GM18526 (cell line): Measurements from ENCODE around the gene ACSL3.

Source experiments
- POLR2A ChIP-seq: IDR thresholded peaks from 3 replicates; pipeline ENCODE4 v1.6.1; 2011; ENCODE audit not compliant: insufficient read length; ENCODE audit errors: extremely low read depth

ACSL3 gene

DNA sequence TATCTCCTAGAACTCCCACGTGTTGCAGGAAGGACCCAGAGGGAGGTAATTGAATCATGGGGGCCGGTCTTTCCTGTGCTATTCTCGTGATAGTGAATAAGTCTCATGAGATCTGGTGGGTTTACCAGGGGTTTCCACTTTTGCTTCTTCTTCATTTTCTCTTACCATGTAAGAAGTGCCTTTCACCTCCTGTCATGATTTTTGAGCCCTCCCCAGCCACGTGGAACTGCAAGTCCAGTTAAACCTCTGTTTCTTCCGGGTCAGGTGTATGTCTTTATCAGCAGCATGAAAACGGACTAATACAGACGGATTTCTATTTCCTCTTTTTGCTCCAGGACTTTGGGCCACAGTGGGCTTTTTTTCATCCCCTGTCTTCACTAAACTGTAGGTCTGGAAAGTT, 102.8 kb downstream of the ACSL3 start:
- TF ChIP-seq POLR2A = no peak

DNA sequence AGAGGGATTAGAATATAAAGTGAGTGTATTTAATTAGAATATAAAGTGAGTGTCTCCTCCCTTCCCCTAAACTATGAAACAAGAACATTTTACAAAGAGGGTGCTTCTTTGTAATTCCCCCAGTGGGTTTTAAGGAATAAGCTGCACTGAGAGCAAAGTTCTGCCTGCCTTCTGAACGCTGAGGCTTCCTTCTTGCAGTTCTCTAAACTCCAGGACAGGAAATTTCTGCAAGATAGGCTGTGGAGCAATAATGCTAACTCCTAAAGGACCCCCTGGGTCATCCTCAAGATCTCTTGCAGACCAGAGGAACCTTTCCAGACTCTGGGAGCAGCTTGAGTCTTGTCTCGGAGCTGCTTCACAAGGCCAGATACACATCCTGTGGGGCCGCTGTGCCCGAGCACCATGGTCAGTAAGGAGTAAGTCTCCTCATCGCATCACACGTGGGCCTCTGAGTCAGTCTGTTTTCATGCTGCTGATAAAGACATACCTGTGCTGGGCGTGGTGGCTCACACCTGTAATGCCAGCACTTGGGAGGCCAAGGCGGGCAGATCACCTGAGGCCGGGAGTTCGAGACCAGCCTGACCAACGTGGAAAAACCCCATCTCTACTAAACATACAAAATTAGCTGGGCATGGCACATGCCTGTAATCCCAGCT, 103.7 kb downstream of the ACSL3 start:
- no peak for TF ChIP-seq POLR2A

DNA sequence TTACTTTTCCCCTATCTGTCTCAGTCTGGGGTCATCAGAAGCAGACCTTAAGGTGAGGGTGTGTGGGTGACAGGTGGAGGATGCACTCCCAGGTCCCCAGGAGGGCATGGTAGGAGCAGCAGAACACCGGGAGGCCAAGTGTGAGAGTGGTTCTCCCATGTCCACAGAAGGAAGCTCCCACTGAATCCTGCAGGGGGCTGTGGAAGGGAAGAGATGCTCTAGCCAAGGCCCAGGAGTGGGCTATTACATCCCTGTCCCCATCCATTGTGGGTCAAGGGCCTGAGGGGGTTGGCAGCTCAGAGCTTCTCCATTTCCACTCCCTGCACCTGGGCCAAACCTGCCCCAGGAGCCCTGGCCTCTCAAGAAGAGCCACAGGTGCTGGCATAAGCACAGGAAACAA, 104.7 kb downstream of the ACSL3 start:
- TF ChIP-seq POLR2A = no peak

DNA sequence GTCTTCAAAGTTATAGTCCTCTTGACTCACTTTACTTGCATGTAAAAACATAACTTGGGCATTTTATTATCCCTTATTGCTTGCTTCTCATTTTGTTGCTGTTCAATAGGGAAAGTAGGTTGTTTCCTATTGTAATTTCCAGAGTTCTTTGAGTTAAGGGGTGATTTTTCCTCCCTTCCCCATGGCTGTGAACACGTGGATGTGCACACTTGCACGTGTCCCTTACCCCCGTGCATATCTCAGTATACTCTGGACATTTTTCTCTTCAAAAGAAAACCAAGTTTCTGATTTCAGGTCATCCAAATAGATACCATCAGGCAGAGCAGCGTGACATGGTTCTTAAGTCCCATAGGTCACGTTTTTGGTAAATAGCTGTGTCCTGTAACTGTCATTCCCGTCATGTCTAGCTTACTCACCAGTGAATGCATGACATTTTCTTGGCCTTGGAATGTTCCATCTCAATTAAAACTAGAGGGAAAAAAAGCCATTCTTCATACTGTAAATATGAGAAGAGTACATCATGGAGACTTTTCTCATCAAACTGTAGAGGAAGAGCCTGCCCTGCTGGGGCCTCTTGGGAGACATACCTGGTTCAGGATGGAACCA, 107.8 kb downstream of the ACSL3 start:
- no peak for TF ChIP-seq POLR2A

DNA sequence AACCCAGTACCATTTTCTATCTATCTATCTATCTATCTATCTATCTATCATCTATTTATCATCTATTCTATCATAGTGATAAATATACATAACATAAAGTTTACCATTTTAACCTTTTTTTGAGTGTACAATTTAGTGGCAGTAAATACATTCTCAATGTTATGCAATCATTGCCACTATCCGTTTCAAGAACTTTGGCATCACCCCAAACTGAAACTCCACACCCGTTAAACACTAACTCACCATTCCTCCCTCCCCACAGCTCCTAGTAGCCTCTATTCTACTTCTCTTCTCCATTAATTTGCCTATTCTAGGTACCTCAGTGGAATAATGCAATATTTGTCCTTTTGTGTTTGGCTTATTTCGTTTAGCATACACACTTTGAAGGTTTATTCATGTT, 108.7 kb downstream of the ACSL3 start:
- TF ChIP-seq POLR2A = no peak

DNA sequence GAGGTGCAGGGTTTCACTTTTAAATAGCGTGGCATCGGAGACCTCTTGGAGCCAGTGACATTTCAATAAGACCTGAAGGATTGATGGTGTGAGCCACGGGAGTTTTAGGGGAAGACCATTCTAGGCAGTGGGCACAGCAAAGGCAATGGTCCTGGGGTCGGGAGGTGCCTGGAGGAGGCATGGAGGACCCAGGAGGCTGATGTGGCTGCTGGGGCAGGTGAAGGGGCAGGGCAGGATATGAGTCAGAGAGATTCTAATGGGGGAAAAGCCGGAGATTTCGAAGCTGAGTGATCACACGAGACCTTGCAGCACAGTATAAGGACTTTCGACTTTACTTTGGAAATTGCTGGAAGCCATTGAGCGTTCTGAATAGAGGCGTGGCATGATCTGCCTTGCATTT, 111.6 kb downstream of the ACSL3 start:
- no peak for TF ChIP-seq POLR2A

DNA sequence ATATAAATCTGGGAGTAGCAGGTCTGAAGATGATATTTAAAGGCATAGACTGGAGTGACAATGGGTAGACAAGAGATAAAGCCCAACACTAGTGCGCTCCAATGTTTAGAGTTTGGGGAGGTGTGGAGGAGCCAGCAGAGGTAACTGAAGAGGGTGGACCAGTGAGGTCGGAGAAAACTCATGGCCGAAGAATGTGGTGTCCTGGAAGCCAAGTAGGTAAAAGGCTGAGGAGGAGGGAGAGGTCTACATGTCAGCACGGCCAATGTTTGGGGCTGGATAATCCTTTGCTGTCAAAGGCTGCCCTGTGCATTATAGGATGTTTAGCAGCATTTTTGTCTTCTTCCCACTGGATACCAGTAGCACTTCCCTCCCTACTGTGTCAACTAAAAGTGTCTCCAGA, 112.4 kb downstream of the ACSL3 start:
- TF ChIP-seq POLR2A = no peak

DNA sequence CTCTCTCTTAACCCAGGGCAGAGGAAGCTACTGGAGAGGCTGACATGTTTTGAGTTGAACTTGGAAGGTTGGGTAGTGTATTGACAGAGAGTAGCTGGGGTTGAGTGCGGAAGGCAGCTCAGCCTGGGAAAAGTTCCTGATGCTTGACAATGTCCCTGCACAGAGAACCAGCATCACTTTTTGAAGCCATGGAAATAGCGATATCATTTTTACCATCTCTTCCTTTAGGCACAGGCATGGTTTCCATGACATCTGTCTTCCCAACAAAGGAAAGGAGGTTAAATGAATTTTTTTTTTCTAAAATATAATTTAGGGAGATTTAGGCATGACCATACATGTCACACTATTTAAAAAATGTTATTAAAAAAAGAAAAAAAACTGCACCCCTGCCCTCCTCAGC, 112.9 kb downstream of the ACSL3 start:
- no peak for TF ChIP-seq POLR2A

DNA sequence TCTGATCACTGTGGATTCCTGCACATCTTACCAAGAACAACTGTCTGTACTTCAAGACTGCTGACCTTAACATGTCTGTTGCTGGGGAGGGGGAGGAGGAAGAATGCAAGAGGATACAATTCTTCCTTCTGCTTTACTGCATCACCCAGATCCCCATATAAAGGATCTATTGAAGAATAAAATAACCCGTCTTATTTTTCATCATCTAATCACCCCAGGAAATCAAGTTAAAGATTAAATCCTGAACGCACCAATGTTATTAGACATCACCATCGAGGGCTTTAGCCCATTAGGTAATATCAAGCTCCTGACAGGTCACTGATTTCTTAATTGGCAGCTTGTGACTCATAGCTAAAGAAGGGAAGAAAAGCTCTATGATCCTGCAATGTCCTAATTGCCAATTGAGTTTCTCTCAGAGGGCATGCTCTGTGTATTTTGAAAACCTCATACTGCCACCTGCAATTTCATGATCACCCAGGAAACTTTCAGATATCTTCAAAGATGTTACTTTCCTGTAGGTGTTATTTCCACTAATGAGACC, 115.8 kb downstream of the ACSL3 start:
- TF ChIP-seq POLR2A = no peak

DNA sequence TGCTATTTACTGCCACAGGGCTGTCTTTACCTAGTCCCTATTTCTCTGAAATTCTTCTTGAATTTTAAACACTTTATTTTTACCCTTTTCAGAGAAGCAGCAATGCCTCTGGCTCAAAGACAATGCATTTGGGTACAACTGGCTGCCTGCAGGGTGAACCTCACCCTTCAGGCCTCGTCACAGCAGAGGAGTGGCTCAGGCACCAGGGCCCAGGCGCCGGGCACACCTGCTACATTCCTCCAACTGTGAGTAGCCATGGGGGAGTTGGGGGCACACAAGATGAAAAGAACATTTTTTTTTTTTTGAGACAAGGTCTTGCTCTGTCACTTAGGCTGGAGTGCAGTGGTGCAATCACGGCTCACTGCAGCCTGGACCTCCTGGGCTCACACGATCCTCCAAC, 116.3 kb downstream of the ACSL3 start:
- TF ChIP-seq POLR2A = no peak

DNA sequence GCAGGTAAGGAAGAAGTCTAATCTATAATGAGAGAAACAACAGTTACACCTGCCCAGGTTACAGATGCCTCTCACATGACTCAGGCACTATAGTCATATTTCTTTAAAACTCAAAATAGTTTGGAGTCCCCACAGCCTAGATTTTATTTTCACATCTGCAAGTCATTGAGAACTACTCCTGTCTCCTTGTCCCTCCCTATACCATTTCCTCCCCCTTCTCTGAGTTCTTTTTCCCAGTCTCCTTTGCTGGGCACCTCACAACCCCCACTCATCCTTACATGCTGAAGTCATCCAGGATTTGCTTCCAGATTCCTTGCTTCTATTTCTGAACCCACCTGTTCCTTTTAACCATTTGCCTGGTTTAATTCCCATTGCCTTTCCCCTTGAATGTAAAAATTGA, 118.0 kb downstream of the ACSL3 start:
- no peak for TF ChIP-seq POLR2A

DNA sequence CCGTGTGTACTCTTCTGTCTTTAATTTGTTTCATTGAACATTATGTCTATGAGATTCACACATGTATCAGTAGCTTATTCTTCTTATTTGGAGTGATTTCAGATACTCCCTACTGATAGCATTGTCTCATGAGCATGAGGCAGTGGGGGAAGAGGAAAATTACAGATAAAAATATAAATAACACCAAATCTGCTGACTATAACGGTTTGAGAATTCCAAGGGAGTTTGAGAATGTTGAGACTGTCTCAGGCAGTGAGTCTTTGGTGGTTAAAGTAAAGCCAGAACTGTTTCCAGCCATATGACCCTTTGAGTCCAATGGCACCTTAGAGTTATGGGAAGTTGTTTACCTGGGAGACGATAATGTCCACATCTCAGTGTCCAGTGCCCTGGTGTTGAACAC, 118.6 kb downstream of the ACSL3 start:
- TF ChIP-seq POLR2A = no peak

DNA sequence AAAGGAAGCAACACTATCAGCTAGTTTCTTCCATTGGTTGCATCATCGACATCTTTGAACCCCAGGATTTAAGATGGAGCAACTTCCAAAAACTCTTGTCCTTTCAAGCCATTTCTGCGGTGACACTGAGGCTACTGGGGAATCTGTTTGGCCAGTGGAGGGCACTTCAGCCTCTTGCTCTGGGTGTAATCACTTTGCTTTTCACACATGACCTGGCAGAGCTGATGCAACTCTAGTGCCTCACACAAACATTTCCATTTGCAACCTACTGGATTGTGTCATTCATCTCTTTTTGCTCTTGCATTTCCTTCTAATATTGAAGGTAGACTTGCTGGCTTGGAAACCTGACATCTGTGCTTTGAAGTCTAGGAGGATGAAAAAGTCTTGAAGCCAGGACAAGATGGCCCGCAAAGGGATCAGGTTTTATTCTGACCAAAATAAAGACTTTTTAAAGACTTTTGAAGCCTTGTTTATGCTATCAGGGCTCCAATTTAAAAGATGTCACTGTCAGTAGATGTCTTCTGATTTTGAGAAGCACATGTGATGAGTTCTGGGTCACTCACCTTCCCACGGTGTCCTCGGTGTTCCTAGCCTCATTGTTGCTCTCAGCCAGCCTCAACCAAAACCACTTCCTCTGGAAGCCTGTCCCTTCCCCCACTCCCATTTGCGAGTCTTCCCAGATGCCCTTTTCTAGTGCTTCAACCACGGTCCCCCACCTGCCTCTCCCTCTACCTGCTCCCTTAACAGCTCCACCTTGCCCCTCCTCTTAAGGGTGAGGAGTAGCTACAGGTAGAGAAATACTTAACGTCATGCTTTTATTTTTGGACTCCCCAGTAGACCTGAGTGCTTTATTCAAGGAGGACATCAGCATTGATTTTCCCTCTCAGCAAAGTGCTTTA, 121.4 kb downstream of the ACSL3 start:
- TF ChIP-seq POLR2A = no peak

DNA sequence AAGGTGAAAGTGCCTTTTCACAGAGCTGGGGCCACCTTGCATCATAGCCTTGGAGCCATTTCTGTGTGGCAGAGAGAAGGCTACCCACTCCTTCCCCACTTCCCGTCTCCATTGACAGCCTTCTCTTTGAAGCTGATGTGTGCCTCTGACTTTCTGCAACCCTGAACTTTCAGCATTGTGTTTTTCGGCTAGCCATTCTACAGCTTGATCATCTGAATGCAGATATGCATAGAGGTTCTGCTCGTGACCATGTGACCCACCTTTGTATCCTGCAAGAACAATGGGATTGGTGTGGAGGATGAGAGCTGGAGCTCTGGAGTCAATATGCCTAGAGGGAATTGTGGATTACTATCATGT, 122.1 kb downstream of the ACSL3 start:
- no peak for TF ChIP-seq POLR2A

DNA sequence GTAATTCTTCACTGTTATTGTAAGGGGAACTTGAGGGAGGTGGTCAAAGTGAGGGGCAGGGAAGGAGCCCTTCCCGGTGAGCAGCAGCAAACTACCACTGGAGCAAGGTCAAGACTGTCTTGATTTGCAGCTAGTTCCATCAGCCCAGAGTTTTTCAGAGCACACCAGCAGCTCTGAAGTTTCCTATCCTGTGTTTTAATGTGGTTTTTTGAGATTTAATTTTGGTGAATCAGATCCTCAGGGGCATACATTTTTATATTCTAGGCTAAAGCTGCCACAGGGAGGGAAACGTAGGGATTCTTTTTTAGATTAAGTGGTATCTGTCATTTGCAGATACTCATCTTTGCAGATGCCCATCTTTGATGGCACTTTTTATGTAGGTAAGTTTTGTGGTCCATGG, 124.1 kb downstream of the ACSL3 start:
- TF ChIP-seq POLR2A = no peak

DNA sequence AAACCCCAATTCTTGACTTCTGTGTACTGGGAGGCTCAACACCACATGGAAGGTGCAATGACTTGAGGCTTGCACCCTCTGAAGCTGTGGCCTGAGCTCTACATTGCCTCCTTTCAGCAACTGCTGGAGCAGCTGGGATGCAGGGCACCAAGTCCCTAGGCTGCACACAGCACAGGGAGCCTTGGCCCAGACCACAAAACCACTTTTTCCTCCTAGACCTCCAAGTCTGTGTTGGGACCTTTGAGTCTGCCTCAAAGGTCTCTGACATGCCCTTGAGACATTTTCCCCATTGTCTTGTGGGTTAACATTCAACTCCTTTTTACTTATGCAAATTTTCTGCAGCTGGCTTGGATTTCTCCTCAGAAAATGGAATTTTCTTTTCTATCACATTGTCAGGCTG, 128.6 kb downstream of the ACSL3 start:
- no peak for TF ChIP-seq POLR2A
